DMS153 treated with DMSO at 0.1 percent for 48 hours (cell line): Measurements from ENCODE around the gene AUTS2.

Experiments used
- DNase-seq: peaks from one replicate; lab custom pipeline; 2025; ENCODE audit not compliant: unreplicated experiment; lab: John Stamatoyannopoulos, UW

Gene AUTS2

DNA sequence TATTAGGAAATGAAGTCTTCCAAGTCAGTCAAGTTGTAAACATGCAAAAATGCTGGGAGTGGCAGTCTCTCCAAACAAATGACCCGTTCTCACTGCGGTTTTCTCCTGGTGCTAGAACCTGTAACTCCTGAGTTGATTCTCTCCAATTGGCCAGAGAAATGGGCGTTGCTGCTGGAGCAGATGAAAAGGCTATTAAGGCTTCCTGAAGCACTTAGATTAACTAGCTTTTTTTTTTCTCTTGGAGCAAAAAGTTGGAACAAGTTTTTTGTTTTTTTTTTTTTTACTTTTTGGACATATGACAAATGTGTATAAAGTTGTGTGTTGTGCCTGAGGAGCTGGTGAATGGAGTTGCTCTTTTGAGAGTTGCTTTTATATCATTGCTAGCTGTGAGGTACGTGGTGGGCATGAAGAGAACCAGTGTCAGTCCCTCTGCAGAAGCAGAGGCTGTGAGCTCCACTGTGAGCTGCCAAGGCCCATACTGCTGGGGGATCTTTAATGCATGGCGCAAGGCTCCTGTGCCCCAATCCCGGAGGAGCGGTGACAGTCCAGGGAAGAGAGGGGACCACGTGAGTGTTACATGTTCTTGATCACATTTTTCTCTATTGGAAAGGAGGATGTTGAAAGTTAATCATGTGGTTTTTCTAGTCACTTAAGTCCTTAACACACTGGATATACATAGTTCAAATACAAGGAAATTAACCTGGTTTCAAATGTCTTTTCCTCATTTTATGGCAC lies 1140.0 kb downstream of the AUTS2 start:
- DNase-seq, result no peak

DNA sequence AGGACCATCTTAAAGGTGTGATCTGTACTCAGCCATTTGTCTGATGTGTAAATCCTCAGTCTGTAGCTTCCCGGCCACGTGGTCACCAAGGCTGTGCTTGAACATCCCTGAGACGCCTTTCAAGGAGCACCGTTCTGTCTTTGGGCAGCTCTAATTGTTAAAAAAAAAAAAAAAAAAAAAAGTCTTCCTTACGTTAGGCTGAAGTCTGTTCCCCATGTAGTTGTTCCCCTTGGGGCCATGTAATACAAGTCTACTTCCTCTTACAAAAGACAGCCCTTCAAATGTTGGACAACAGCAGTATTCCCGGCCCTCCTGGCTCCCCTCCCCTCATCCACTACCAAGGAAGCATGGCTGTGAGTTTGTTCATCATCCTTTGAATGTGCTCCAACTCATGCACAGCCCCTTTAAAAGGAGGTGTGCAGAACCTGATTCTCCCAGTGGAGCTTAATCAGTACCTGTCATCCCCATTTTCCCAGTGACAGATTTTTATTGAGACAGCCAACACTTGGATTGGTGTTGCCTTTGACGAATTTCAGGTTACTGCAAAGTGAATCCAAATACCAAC lies 1141.5 kb downstream of the AUTS2 start:
- no peak for DNase-seq

DNA sequence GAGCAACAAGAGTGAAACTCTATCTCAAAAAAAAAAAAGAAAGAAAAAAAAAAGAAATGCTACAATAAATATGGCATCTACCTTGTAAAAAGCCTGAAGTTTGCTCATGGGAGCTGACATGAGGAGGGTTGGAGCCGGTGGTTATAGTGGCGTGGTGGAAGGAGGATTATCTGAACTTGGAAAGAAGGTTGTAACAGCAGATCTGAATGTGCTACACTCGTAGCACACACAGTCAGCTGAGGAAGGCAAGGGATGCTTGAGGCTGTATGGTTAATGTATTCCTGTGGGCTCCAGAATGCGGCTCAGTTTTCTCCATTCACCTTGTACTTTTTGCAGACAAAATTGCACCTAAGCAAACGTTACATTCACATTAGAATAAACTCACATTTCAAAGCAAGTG lies 1143.4 kb downstream of the AUTS2 start:
- DNase-seq, result no peak

DNA sequence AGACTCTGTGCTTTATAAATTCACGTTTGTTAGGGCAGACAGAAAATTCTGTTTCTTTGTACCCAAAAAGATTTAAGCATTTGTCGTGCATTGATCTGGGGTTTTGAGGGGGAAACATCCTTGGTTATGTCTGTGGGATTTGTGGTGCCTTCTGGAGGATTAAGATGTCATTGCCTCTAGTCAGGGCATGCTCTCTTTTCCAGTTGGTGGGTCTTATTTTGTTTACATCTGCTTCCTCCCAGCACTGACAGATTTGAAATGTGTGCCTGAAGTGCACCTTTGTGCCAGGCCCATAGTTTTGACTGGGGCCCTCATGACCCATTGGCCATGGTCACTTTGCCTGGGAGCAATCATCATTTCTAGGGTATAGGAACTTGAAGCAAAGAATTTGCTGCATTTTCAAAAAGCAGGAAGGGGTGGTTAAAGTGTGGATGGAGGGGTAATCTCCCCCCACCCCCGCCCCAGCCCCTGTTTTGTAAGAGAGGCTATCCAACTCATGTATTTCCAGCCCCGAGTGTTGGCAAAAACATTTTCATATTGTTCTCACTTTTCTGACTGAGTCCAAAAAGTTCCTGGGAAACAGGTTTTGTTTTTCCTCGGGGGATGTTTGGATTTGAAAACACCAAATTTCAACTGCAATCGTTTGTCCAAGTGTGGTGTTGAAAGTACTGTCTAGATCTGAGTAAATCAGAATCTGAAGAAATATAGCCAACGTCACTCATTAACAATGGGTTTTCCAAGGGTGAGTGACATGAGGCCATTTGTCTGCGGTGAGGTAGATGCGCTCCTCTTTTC lies 1145.5 kb downstream of the AUTS2 start:
- no peak for DNase-seq

DNA sequence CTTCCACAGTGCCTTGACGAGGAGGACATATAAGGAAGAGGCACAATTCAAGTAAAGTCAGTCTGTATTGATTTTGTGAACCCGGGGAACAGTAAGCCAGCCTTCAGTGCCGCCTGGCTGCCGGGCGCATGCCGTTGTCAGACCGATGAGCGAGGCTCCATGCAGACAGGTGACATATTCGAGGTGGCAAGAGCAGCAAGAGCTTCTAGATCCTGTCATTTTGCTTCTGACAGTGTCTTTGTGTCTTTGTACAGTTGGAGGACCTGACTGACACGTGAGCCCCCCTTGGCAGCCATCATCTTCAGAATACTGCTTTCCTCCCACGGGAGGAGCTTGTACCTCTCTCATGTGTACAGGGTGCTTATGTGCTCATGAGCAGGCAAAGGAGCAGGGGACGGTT lies 1146.2 kb downstream of the AUTS2 start:
- no peak for DNase-seq

DNA sequence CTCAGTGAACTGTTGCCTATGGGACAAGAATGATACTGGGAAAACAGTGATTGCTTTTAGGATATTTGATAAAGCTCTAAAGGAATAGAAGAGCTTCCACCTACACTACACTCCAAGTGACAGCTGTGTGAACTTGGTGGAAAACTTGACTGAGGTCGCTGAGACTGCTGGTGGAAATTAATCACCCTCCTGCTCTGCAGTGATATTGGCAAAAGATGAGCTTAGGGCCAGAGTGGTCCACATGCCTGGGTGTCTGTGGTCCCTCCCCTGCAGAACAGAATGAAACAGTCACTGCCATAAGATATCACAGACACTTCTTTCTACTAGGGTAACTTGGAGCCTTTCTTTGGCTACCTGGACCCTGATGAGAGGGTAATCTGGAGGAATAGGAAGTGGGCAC lies 1151.6 kb downstream of the AUTS2 start:
- DNase-seq, result no peak

DNA sequence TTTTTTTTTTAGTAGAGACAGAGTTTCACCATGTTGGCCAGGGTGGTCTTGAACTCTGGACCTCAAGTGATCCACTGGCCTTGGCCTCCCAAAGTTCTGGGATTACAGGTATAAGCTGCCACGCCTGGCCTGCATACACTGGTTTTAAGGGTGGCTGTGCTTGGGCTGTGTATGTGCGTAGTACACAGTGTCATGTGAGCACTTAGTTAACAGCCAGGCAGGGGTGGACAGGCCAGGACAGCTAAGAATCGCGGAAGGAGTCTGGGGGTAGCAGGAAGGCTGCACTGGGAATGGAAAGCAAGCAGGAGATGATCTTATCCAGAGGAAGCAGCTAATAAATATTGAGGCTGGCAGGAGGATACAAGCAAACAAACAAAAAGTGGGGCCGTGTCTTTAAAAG lies 1153.6 kb downstream of the AUTS2 start:
- no peak for DNase-seq

DNA sequence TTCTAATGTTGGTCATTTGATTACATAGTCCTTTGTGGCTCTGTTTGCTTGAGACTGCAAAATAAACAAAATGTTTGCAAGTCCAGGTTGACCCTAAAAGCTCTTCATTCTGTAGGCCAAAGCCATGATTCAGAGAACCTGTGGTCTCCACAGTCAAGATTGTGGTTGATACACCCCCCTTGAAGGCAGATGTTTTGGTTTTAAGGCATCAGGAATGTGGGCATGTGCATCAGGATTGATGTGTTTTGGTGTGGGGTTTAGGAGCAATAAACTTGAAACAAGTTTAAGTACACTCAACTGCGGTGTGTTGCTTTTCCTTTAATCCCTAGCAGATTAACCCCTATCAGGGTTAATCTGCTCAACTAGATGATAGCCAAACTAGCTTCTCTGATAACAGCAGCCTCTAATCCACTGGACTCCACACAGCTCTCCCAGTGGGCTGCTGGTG lies 1154.5 kb downstream of the AUTS2 start:
- DNase-seq, result no peak

DNA sequence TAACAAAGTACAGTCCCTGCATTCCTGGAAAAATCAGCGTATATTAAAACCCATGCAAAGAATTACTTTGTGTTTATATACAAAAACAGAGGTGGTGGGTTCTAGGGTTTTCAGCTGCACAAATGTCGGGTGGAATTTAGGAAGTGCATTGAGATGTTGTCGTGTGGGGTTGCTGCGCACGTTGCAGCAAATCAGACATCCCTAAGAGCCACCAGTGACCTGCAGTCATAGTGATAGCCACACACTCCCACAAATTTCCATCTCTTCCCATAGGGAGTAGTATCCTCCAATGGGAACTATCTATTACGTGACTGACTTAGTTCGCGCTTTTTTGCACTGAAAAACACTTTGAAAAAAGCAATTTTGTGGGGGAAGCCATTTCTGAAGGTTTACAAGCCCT lies 1158.5 kb downstream of the AUTS2 start:
- no peak for DNase-seq

DNA sequence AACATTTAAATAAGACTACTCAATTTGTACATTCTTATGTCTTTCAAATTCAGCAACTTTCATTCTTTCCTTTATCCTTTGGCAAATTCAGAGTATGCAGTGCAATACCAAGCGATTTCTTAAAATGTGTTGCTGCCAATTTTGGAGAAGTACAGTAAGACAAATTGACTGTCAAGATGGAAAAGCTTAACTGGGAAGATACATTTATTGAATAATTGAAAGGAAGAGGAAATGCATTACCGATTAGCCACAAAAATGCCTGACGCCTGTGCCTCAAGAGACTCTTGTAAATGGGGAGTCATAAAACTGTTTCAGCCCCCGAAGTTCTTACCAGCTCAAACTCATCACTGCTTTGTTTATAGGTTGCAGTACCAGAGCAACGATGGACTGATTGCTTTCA lies 1160.4 kb downstream of the AUTS2 start:
- DNase-seq, result no peak

DNA sequence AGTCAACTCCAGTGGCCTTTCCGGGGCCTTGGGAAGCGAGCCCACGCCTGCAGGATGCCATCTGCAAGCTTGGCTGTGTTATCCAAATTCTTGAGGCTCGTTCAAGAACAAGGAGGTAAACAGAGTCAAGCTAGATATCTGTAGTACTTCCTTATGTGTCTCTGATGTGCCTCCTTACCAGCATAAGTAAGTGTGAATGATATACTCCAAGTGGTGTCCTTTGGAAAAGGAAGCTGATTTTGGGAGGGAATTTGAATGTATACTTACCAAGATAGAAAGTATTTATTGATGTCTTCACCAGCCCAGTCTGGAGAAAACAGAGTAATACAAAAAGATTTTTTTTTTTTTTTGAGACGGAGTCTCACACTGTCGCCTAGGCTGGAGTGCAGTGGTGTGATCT lies 1161.4 kb downstream of the AUTS2 start:
- DNase-seq, result no peak

DNA sequence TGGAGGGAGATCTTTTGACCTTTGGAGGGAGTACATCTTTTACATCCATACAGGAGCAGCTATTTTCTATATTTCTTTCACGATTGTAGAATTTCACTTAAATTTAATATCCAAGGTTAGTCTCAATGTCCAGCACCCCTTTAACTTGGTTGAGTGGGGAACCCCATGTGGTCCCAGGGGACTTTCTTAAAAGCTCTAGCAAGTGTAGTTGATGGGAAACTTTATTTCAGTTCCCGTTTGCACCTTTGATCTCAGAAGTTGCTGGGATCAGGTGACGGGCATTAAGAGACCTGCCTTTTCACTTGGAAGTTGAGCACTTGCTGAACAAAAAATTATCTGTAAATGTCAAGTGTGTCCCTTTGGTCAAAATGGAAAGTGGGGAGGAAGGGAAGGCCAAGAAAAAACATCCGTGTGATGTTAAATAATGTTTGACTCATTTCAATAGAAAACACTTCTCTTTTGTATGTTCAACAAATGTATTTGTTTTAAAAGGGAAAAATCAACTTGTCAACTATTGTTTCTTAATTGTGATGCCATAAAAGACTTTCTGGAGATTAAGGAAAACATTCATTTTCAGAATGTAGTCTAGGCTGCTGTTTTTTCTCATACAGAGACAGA lies 1163.5 kb downstream of the AUTS2 start:
- no peak for DNase-seq

DNA sequence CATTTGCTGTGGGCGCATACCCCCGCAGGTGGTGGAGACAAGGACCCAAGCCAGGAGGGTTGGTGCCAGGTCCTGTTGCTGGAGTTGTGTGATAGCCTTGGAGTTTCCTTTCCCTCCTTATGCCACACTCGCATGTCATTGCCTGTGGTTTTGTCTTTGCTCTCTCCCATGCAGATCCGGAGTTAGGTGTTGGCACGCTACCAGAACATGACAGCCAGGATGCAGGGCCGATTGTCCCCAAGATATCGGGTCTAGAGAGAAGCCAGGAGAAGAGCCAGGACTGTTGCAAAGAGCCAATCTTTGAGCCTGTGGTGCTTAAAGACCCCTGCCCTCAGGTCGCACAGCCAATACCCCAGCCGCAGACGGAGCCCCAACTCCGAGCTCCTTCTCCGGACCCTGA lies 1164.4 kb downstream of the AUTS2 start:
- DNase-seq, result no peak

DNA sequence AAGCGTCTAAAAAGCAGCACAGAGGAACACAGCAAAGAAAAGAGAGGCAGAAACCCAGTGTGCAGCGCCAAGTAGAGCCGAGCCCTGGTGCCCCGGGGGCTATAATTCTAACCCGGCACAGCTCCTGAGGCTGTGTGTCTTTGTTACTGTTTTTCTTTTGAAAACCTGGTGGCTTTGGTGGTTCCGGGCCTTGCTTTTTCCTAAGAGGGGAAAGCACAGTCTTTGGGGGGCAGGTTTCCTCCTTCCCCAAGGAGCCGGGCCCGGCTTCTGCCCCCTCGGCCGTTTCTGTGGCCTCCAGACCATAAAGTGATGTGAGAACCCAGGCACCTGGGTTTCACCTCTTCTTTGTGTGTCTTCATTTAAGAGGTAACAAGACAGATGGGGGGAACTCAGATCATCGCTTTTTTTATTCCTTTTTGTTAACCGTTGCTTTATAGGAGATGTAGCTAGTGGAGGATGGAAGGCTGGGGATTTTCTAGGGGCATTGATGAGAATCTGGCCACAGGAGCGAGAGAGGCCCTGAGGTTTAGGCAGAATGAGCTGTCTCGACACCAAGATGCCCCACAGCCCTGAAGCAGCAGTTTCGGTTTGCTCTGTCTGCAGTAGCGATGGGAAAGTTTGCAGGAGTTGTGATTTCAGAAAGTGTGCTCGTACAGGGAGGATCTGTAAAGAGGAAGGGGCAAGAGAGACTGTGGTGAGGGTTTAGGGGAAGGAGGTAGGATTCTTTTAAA lies 1165.9 kb downstream of the AUTS2 start:
- no peak for DNase-seq

DNA sequence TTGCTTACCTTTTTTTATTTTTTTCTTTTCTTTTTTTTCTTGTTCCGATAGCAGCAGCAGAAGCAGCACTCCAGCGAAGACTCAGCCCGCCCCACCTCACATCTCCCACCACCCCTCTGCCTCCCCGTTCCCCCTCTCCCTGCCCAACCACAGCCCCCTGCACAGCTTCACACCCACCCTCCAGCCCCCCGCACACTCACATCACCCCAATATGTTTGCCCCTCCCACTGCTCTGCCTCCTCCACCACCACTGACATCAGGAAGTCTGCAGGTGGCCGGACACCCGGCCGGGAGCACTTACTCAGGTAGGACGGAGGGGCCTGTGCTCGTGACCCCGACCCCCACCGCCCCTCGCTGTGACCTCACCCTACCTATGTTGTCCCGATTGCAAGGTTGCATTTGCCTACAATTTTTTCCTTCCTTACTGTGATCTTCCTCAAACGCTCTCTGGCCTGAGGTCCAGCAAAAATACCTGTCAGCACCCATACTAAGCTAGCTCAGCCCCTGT lies 1166.5 kb downstream of the AUTS2 start:
- no peak for DNase-seq

DNA sequence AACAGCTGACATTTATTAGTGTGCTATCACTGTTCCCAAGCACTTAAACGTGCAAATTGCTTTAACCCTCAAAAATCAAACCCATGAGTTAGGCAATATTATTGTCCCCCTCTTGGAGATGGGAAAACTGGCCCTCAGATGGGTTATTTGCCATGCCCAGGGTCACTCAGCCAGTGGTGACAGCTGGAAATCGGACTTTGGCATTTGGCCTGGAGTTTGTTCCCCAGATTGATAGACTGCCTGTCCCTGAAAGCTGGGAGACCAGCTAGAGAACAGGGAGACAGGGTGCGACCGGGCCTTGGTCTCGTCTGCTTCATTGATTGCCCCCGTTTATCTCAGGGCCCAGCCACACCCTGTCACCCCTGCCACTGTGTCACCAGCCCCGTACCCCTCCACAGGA lies 1167.4 kb downstream of the AUTS2 start:
- DNase-seq, result no peak

DNA sequence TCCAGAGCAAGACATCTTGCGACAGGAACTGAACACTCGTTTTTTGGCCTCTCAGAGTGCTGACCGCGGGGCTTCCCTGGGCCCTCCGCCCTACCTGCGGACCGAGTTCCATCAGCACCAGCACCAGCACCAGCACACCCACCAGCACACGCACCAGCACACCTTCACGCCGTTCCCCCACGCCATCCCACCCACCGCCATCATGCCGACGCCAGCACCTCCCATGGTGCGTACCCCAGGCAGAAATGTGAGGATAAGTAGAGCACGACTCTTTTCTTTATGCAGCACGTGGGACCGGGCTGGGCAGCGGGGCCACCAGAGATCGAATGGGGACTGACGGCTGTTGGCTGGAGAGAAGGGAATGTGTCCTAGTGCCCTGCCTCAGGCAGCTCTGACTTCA lies 1167.8 kb downstream of the AUTS2 start:
- DNase-seq, result no peak

DNA sequence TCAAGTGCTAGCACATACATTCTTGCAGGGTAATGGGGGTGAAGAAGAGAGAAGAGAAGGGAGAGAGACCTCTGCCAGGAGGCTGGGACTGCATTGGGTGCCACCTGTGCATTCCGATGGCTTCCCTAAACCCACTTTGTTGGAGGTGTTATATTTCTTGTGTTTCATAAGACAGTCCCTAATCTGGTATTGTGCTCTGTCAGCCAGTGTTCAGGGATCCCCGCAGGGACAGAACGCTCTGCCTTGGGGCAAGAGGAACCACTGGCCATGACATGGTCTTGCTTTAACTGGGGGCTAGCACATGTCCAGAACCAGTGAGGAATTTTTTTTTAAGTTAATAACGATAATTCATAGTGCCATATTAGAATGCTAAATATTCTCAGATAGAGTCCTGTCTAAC lies 1168.4 kb downstream of the AUTS2 start:
- no peak for DNase-seq

DNA sequence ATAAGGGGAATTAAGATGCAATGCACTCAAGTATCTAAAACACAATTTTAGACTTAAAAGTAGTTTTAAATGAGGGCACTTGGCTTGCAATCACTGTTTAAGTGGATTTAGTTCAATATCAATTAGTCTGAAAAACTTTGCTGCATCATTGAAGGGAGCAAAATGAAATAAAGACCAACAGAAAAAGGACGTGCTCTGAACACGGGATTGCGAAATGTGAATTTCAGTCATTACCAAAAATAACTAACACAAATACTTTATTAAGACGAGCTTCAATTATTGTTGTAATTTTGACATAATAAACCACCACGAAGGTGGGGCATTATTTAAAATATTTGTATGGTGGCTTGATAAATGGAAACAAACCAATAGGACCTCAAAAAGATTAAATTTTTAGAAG lies 1171.9 kb downstream of the AUTS2 start:
- no peak for DNase-seq

DNA sequence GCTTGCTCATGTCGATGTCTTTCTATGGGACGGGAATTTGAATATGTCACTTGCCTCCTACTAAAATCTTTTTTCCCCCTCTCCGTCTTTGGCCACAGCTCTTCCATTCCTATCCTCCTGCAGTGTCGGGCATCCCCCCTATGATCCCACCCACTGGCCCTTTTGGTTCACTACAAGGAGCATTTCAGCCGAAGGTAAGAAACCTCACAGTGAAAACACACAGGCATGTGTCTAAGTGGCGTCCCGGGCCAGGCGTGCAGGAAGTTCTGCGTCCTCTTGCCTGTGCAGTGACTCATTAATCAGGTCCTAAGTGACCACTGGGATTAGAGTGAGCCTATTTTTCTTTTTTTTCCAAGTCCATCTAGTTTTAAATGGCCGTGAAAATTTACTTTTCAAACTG lies 1173.2 kb downstream of the AUTS2 start:
- DNase-seq, result no peak

DNA sequence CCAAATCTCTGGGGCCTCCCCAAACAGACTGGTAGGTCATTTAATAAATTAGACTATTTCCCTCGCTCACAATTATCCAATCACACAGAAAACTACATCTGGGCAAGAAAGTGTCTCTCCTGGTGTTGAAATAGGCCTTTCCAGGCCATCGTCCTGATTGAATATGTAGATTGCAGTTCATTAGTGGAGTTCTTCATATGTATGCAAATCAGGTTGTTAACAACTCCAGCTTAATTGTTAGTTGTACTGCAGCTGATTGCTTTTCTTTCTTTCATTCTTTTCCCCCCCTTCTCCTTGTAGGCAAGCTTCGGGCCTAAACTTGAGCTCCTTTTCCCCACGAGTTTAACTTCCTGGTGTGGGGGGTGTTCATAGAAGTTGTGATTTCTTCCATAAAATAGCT lies 1174.6 kb downstream of the AUTS2 start:
- DNase-seq, result no peak
